Naive thymus-derived CD4-positive, alpha-beta T cell (primary cell): ENCODE data around the gene CCDC88A. TPM values are rescaled to one million over a fixed set of nuclear protein-coding genes. Genes with fewer than 3 reads are reported as not detected.

Experiments
- ATAC-seq: fragments of 150-1000 bp; cut with Tn5 transposase; 2 replicates; pipeline ENCODE4 v1.10.0; 2021; ENCODE audit warnings: mild to moderate bottlenecking, moderate library complexity
- CTCF ChIA-PET: fragments of 350-600 bp; sonication (Branson Sonifier 250); formaldehyde crosslinking; loops from one replicate; lab custom pipeline; 2021; ENCODE audit warnings: antibody characterized with exemption; lab: Charles Lee
- POLR2A ChIA-PET: fragments of 350-600 bp; sonication (Branson Sonifier 250); formaldehyde crosslinking; loops from one replicate; lab custom pipeline; 2021; ENCODE audit warnings: antibody characterized with exemption, inconsistent platforms; lab: Charles Lee
- DNase-seq, 9 donors: peaks; one replicate each; pipeline versions ENCODE4 v3.0.0 to v3.0.0-alpha.2; 2020 to 2022; ENCODE audit warnings: mixed read lengths in 1 of 9
- H3K27ac ChIP-seq: one replicate; pipeline ENCODE4 v1.7.0; 2013; ENCODE audit warnings: mild to moderate bottlenecking, low read depth, low read length, moderate library complexity
- H3K27me3 ChIP-seq, 2 donors: one replicate each; pipeline ENCODE4 v1.7.0; 2013; ENCODE audit warnings: low read length in 2 of 2, mild to moderate bottlenecking in 2 of 2, moderate library complexity in 2 of 2; ENCODE audit not compliant: control insufficient read depth in 2 of 2, insufficient read depth in 2 of 2
- H3K36me3 ChIP-seq, 3 experiments: 1 replicate in 2 of 3; 2 replicates in 1 of 3; pipeline ENCODE4 v1.7.0; 2013; ENCODE audit warnings: low read length in 3 of 3, mild to moderate bottlenecking in 3 of 3, moderate library complexity in 1 of 3; ENCODE audit not compliant: insufficient read depth in 3 of 3, control insufficient read depth in 2 of 3
- H3K4me1 ChIP-seq, 2 donors: one replicate each; pipeline ENCODE4 v1.7.0; 2013; ENCODE audit warnings: low read length in 2 of 2, mild to moderate bottlenecking in 2 of 2, moderate library complexity in 1 of 2; ENCODE audit not compliant: control insufficient read depth in 2 of 2, insufficient read depth in 2 of 2
- H3K4me3 ChIP-seq: 2 replicates; pipeline ENCODE4 v1.7.0; 2013; ENCODE audit warnings: mild to moderate bottlenecking, low read length
- H3K9me3 ChIP-seq, 3 experiments: 1 replicate in 2 of 3; 2 replicates in 1 of 3; pipeline ENCODE4 v1.7.0; 2013; ENCODE audit warnings: low read length in 3 of 3; ENCODE audit not compliant: control insufficient read depth in 2 of 3
- H3K27ac Mint-ChIP-seq, 9 donors: one replicate each; pipeline ENCODE4 v1.8.0; 2020 to 2022; ENCODE audit warnings: mixed read lengths in 9 of 9, mild to moderate bottlenecking in 8 of 9, moderate library complexity in 5 of 9, inconsistent platforms in 2 of 9
- H3K27me3 Mint-ChIP-seq, 5 donors: one replicate each; pipeline ENCODE4 v1.8.0; 2021 to 2022; ENCODE audit warnings: mixed read lengths in 5 of 5, mild to moderate bottlenecking in 1 of 5
- H3K36me3 Mint-ChIP-seq, 5 donors: one replicate each; pipeline ENCODE4 v1.8.0; 2020 to 2022; ENCODE audit warnings: mixed read lengths in 5 of 5, mild to moderate bottlenecking in 3 of 5, inconsistent platforms in 1 of 5
- H3K4me1 Mint-ChIP-seq, 7 donors: one replicate each; pipeline ENCODE4 v1.8.0; 2020 to 2022; ENCODE audit warnings: mixed read lengths in 7 of 7, mild to moderate bottlenecking in 3 of 7, inconsistent platforms in 1 of 7
- H3K4me3 Mint-ChIP-seq, 10 donors: one replicate each; pipeline ENCODE4 v1.8.0; 2020 to 2022; ENCODE audit warnings: mild to moderate bottlenecking in 10 of 10, mixed read lengths in 10 of 10, moderate library complexity in 6 of 10, inconsistent platforms in 2 of 10
- H3K9me3 Mint-ChIP-seq, 11 donors: one replicate each; pipeline ENCODE4 v1.8.0; 2020 to 2022; ENCODE audit warnings: mixed read lengths in 11 of 11, mild to moderate bottlenecking in 4 of 11, inconsistent platforms in 1 of 11, moderate library complexity in 1 of 11
- intact Hi-C, 2 donors: fragments of 100-400 bp; cut with micrococcal nuclease; formaldehyde crosslinking; loops; one replicate each; pipeline ENCODE4 v1.15.1; 2023
- polyA plus RNA-seq, 2 donors: library from polyadenylated mRNA; unstranded; fragments of 300-500 nt; fragmentation: Illumina TruSeq; gene quantifications; one replicate each; pipeline ENCODE4 v1.2.3, GENCODE V29; 2021
- total RNA-seq, 6 experiments: library from RNA in 5 of 6; stranded (reverse) in 5 of 6; gene quantifications; 1 replicate in 5 of 6; 2 replicates in 1 of 6; pipeline ENCODE4 v1.2.3 and lab custom pipeline; 2021 to 2026

Gene CCDC88A
- total and polyA plus RNA-seq, 7 experiments from 2014 or later = 1.2 to 53.3 (median 15.9) TPM

DNA sequence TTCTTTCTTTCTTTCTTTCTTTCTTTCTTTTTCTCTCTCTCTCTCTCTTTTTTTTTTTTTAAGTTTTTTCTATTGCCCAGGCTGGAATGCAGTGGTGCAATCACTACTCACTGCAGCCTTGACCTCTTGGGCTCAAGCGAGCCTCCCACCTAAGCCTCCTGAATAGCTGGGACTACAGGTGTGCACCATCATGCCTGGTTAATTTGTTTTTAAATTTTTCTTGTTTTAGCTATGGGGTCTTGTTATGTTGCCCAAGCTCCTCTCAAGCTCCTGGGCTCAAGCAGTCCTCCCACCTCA lies 19.4 kb upstream of the CCDC88A start:
- Mint-ChIP-seq H3K9me3 (peaks cover 0 to 1% (median 0%) of the 10 kb centered on the region in 11 donors), H3K36me3 (no peaks in the 10 kb centered on the region), H3K4me1 (no peaks in the 10 kb centered on the region), H3K27me3 (peaks cover 0 to 10% (median 4%) of the 10 kb centered on the region in 5 donors), H3K27ac (no peak overlapping the region), H3K4me3 (no peak overlapping the region)
- Histone ChIP-seq H3K36me3 (no peaks in the 10 kb centered on the region), H3K9me3 (no peaks in the 10 kb centered on the region), H3K27ac (no peak overlapping the region), H3K4me3 (no peak overlapping the region), H3K27me3 (no peaks in the 10 kb centered on the region), H3K4me1 (no peaks in the 10 kb centered on the region)
- POLR2A ChIA-PET = interaction anchor here (0.7 kb wide), 1 partner anchor 443 kb away, joined by 3 read pairs; no protein-coding TSS in a partner anchor
- intact Hi-C loops = no loop called here
- DNase-seq (no peak), ATAC-seq (no peak)
- CTCF ChIA-PET = interaction anchor here (0.6 kb wide), 2 partner anchors 223 to 409 kb away, joined by 3 read pairs; no protein-coding TSS in a partner anchor

DNA sequence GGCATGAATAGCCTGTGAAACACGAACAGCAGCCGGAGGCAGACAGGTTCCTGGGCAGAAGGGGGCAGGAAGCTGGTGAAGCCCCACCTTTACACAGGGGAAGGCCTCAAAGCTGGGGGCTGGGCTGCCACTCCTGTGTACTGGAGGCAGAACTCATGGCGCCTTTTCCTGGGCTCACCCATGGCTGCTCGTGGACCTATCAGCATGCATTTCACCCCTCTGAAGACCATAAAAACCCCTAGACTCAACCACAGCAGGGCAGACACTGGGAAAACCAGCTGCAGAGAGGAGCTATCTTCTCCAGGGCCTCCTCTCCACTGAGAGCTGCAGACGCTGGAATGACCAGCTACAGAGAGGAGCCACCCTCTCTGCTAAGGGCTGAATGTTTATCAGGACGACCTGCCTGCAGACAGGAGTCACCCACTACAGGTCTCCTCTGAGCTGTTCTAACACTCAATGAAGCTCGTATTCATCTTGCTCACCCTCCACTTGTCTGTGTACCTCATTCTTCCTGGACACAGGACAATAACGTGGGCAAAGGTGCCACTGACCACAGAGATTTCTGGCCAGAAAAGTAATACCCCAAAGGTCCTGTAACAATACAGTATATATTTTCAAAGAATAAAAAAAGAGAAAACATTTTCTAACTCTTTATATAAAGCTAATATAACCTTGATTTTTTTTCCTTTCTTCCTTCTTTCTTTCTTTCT lies 18.9 kb upstream of the CCDC88A start:
- Mint-ChIP-seq H3K4me3 (no peak overlapping the region), H3K27me3 (peaks cover 0 to 10% (median 4%) of the 10 kb centered on the region in 5 donors), H3K4me1 (no peaks in the 10 kb centered on the region), H3K9me3 (peaks cover 0 to 1% (median 0%) of the 10 kb centered on the region in 11 donors), H3K36me3 (no peaks in the 10 kb centered on the region), H3K27ac (no peak overlapping the region)
- Histone ChIP-seq H3K4me1 (no peaks in the 10 kb centered on the region), H3K4me3 (no peak overlapping the region), H3K27ac (no peak overlapping the region), H3K36me3 (no peaks in the 10 kb centered on the region), H3K27me3 (no peaks in the 10 kb centered on the region), H3K9me3 (no peaks in the 10 kb centered on the region)
- ATAC-seq (no peak), DNase-seq (no peak)
- ChIA-PET CTCF (interaction anchor here (0.6 kb wide), 1 partner anchor 224 kb away, joined by 3 read pairs; no protein-coding TSS in a partner anchor), POLR2A (interaction anchor here (0.7 kb wide), 1 partner anchor 443 kb away, joined by 3 read pairs; no protein-coding TSS in a partner anchor)
- intact Hi-C loops = no loop called here

DNA sequence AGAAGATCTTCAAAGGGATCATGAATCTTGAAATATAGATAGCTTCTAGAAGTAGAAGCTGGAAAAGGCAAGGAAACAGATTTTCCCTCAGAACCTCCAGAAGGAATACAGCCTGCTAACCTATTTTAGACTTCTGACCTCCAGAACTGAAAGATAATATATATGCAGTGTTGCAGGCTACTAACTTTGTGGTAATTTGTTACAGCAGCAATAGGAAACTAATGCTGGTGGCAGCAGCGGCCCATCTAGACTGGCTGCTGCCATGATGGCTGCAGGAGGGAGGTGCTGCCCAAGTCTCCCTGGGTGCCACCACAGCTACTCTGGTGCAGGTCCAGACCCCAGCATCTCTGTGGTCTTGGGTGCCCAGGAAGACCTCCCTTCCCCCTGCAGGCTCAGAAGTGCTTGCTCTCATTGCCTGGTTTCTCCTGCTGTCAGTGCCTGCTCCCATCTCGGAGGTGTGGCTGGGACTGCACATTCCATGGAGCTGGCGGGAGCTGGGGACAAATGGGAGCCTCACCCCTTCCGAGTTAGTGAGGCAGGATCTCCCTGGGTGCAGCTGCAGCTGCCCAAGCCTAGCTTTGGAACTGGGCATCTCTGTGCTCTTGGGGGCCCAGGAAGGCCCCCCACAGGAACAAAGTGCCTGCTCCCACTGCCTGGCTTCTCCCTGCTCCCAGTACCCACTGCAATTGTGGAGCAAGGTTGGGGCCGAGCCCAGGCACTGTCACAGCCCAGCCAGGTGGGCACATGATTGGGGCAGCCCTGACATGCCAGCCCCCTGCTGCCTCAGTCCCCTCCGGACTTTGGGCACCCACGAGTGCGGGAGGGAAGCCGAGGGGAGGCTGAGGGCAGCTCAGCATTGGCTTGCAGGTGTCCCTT lies 18.1 kb upstream of the CCDC88A start:
- intact Hi-C loops = no loop called here
- DNase-seq (no peak), ATAC-seq (no peak)
- POLR2A ChIA-PET = no interaction called here
- no peak overlapping the region for H3K4me3 ChIP-seq
- no peaks in the 10 kb centered on the region for H3K4me1 ChIP-seq
- H3K27ac ChIP-seq = no peak overlapping the region
- H3K36me3 ChIP-seq = no peaks in the 10 kb centered on the region
- H3K9me3 ChIP-seq = no peaks in the 10 kb centered on the region
- Mint-ChIP-seq H3K4me1 (no peaks in the 10 kb centered on the region), H3K27me3 (peaks cover 0 to 4% (median 4%) of the 10 kb centered on the region in 5 donors), H3K9me3 (peaks cover 0 to 1% (median 0%) of the 10 kb centered on the region in 11 donors), H3K27ac (no peak overlapping the region), H3K36me3 (no peaks in the 10 kb centered on the region), H3K4me3 (no peak overlapping the region)
- CTCF ChIA-PET = no interaction called here
- no peaks in the 10 kb centered on the region for H3K27me3 ChIP-seq

DNA sequence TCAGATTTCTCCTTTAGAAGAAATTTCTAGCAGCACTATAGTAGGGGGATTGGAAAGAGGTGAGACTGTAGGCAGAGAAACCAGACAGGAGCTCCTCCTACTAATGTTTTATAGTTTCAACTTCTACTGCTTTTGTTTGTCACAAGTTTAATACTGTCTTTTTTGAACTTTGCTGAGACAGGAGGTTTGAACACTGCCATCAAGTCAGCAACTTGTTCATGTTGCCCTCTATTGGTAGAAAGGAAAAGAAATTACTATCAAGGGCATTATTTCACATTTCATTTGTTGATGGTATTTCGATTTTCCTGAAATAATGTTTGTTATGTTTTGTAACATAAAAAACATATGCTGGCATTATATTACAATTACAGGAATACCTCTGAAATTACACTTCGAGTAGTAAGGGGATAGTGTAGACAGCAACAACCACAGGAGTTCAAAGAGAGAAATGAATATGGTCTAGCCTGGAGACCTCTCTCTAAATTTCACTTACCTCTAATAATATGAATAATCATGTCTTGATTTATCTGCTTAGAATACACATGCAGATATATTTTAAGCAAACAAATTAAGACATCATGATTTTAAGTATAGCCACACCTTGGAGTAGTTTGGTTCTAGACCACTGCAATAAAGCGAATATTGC lies 12.4 kb upstream of the CCDC88A start:
- Mint-ChIP-seq H3K4me1 (peaks cover 0 to 7% (median 2%) of the 10 kb centered on the region in 7 donors), H3K36me3 (no peaks in the 10 kb centered on the region), H3K27me3 (peaks cover 0 to 15% (median 0%) of the 10 kb centered on the region in 5 donors), H3K4me3 (no peak overlapping the region), H3K9me3 (no peaks in the 10 kb centered on the region), H3K27ac (peak overlapping the region in 1 of 9 donors; percentile 39)
- Histone ChIP-seq H3K36me3 (no peaks in the 10 kb centered on the region), H3K27ac (no peak overlapping the region), H3K4me1 (no peaks in the 10 kb centered on the region), H3K9me3 (no peaks in the 10 kb centered on the region), H3K4me3 (no peak overlapping the region), H3K27me3 (no peaks in the 10 kb centered on the region)
- POLR2A ChIA-PET = no interaction called here
- CTCF ChIA-PET = interaction anchor here (0.7 to 0.8 kb wide), 2 partner anchors 14 to 258 kb away, joined by 3 to 4 read pairs; no protein-coding TSS in a partner anchor
- intact Hi-C loops = loop anchor here (1.0 to 2.0 kb wide), 8 partner anchors 10 to 528 kb away; partner anchors contain the start of genes MTIF2 (in 2 of the 2) and CCDC88A (in 1 of the 2)
- peak; percentile 66 for ATAC-seq
- DNase-seq = peak in 6 of 9 donors; percentile 6 to 54 (median 32)

DNA sequence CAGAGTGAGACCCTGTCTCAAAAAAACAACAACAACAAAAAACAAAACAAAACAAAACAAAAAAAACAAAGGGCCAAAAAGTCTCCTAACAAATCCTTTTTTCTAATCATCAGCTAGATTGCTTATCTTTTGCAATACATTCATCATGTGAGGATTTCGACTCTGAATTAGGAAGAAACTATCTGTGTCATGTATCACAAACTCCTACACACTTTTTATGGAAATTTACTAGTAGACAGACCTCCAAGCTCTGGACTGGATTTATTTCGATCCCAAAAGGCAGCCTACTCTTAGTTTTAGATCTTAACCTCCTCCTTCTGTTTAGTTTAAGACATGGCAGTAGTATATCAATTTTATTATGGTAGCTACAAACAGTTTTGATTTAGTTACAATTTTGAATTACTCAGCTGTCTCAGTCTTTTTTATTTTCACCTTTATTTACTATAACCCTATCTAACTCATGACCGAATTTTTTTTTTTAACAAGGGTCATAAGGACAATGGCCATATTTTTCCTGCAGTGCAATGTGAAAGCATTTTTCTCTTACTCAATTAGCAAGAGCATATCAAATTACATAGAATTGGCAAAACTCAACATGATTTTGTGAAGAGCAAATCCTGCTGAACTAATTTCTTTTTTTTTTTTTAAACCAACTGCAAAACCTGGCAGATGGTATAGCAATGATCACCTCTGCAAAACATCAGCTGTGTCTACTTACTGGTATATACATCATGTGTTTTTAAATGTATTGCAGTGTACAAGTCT lies 10.7 kb upstream of the CCDC88A start:
- Histone ChIP-seq H3K4me3 (no peak overlapping the region), H3K9me3 (no peaks in the 10 kb centered on the region), H3K36me3 (no peaks in the 10 kb centered on the region), H3K27ac (no peak overlapping the region), H3K4me1 (no peaks in the 10 kb centered on the region), H3K27me3 (no peaks in the 10 kb centered on the region)
- CTCF ChIA-PET = interaction anchor here (0.6 to 0.8 kb wide), 3 partner anchors 16 to 187 kb away, joined by 3 to 5 read pairs (median 4); no protein-coding TSS in a partner anchor
- Mint-ChIP-seq H3K27ac (no peak overlapping the region), H3K4me1 (peaks cover 0 to 7% (median 2%) of the 10 kb centered on the region in 7 donors), H3K4me3 (no peak overlapping the region), H3K9me3 (peaks cover 0 to 2% (median 0%) of the 10 kb centered on the region in 11 donors), H3K27me3 (peaks cover 0 to 17% (median 4%) of the 10 kb centered on the region in 5 donors), H3K36me3 (no peaks in the 10 kb centered on the region)
- intact Hi-C loops = no loop called here
- no peak for DNase-seq
- POLR2A ChIA-PET = interaction anchor here (1.0 kb wide), 1 partner anchor 198 kb away, joined by 3 read pairs; the partner anchor contains the start of genes CLHC1 and RPS27A
- no peak for ATAC-seq
